Measurements from ENCODE around the gene ME3.
"Not testable (repeated sequence)": the region's sequence is repeated elsewhere in the genome, so short reads cannot be mapped to it uniquely, and the experiment has no call there.

The ME3 gene

DNA sequence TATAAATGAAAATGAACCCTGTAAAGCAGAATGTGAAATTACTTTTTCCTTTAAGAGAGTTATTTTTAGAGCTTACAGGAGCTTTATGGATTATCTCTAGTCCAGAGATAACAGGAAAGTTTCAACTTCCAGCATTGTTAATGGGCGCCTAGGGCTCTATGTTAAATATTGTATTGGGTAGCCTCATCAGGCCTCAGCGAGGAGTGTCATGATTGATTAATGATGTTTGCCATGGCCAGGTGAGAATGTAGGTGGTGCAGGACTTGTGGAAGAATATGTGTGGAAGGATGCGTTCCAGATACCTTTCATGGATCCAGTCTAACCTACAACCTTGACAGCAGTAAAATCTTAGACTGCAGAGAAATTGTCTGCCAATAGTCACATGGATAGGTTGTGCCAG lies 50.6 kb downstream of the ME3 start:
- DNase-seq (ENCODE audit: low spot score), result no peak

DNA sequence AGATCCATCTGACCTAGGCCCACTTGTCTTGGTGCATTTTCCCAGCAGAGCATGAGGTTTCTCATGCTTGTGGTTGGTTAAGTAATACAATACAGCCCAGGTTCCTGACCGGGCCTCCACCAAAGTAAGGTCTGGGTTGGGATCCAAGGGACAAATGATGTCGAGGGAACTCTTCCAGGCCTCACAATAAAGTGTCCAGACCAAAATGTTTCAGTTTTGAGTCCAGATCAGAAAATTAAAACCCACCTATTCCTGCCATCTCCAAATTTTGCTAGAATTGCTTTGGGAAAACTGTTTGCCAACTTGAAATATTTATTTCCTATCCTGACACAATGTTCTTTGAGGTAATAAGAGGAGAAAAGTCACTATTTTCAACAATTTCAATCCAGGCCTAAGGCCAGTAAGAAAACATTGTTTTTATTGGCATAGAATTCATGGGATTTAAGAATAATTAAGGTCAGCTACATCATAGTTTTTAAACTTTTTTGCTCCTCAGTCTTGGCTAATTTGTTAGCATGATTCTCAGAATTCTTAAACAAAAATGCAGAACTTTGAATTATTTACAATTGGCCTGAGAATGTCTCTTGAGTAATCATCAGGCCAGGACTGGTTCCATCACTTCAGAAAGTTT lies 51.4 kb downstream of the ME3 start:
- peak; percentile 67 for DNase-seq (ENCODE audit: low spot score)

DNA sequence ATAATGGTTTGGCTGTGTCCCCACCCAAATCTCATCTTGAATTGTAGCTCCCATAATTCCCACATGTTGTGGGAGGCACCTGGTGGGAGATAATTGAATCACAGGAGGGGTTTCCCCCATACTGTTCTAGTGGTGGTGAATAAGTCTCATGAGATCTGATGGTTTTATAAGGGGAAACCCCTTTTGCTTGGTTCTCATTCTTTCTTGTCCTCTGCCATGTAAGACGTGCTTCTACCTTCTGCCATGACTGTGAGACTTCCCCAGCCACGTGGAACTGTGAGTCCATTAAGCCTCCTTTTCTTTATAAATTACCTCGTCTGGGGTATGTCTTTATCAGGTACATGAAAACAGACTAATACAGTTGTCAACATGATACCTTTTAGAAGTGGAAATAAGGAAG lies 53.0 kb downstream of the ME3 start:
- not testable (repeated sequence) for DNase-seq (ENCODE audit: low spot score)

DNA sequence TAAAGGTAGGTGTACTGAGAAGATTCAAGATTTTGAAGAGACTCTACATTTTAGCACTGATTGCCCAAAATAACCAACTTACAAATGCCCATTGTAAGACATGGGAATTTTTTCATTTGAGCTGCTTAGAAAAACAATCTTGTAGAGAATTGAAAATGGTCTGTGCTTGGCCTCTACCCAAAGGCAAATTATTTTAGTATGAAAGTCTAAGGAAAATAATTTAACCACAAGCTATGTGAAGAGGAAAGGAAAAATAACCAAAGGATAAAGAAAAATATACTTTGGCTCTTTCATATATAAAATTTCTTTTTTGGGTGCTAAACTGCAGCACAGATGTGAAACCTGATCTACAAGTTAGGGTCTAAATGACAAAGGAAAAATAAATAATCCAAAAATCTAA lies 54.9 kb downstream of the ME3 start:
- DNase-seq (ENCODE audit: low spot score), result no peak

DNA sequence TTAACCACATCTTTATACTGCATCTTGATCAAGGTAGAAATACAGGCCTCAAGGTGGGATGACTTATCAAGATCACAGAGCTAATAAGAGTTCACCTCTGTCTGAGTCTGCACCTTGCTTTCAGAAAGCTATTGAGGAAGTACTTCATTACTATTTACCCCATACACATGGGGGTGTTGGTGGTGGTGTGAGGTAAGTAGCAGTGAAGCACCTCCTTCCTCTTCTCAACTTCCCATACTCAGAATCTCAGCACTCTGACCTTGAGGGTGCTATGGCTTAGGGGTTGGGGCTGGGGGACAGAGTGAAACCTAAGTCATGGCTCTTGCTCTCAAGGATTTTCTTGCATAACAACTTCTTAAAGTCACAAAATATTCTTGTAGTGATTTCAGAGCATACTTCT lies 56.9 kb downstream of the ME3 start:
- DNase-seq (ENCODE audit: low spot score), result no peak

DNA sequence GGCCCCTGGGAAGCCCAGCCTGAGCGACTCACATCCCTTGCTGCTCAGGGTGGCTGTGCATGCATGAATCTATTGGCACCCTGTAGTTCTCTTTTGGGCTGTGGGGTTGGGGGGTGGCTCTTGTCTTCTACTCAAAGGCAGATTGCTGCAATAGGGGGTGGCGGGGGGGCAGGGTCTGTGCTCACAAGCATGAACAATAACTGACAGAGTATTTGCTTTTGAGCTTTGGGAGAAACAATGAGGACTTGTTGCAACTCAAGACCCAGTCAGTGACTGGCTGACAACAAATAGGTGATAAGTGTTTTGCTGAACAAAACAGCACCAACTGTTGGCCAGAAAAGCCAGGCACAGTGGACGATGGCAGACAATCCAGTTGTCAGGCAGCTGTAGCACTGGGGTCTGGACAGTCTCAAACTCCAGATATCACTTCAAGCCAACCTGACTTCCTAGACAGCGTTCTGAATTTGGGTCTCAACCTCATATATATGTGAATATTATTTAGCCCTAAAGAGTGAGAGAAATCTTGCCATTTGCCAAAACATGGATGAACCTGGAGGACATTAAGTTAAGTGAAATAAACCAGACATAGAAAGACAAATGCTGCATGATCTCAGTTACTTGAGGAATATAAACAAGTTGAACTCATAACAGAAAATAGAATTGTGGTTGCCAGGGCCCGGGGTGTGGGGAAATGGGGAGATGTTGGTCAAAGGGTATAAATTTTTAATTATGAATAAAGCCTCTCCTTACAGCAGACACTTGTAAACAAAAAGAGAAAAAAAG lies 61.7 kb downstream of the ME3 start:
- DNase-seq (ENCODE audit: low spot score), result no peak

DNA sequence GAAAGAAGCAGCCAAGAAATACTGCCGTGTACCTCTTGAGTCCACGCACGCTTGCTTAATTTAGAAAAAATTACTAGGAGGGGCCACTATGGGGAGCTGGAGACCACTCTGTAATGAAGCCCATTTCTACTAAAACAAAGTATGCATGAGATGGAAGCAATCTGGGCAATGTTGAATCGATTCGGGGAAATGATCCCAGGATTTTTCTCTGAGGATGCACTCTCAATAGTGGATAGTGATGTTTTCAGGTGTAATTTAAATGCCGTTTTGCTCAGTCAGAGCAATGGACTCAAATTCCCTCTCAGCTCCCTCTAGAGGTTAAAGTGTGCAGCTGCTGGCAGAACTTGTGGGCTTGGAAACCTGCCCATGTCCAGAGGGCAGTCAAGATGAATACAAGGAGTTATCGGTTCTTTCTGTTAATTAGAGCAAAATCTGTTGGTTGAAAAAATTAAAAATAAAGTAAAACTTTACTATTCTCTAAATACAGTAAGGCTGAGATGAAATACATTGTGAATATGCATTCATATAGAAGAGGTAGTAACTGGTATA lies 64.1 kb downstream of the ME3 start:
- DNase-seq (ENCODE audit: low spot score), result peak; percentile 64

DNA sequence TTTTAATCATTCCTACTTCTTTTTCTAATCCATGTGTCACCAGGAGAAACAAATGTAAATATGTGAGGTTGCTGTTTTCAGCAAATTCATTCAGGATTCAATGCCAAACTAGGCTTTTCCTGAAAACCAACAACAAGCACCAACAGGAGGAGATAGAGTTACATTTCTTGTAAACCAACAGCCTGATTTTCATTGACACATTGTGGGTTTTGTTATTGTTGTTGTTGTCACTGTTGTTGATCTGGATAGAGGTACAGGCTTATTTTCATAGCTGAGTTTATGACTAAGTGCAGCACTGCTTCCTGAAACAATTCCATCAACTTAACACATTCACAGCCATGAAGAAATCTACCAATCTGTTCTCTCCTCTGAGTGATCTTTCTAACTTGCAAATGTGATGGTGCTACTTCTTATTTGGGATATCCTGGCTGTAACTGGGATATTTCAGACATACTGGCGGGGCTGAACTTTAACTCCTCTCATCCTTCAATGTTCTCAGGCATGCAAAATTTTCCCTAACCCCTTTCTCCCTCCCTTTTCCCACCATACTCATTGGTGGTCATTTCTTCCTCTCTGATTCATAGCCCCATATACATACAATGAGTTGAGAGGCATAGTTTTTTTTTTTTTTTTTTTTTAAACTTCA lies 65.5 kb downstream of the ME3 start:
- DNase-seq (ENCODE audit: low spot score), result no peak

DNA sequence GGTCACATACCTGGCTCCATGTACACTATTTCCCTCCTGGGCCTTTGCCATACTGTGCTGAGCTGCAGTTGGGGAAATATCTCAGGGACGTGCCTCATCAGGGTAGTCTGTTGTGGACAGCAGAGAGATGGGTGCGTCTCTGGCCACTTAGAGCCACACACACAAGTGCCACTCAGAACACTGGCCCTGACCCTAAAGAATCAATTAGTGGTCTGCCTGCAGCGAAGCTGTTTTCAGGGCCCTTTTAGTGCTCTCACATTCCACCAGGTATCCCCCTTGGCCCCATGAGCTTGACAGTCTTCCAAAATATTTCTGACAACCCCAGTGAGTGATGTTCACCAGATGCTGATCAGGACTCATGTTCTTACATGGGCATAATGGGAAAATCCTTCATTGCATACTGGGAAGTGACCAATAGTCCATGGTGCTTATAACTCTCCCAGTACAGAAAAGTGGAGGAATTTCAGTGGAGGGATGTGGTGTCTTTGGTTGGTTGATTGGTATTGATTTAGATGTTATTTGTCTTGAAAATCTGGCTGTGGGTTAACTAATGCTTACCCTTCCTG lies 66.1 kb downstream of the ME3 start:
- DNase-seq (ENCODE audit: low spot score), result no peak

DNA sequence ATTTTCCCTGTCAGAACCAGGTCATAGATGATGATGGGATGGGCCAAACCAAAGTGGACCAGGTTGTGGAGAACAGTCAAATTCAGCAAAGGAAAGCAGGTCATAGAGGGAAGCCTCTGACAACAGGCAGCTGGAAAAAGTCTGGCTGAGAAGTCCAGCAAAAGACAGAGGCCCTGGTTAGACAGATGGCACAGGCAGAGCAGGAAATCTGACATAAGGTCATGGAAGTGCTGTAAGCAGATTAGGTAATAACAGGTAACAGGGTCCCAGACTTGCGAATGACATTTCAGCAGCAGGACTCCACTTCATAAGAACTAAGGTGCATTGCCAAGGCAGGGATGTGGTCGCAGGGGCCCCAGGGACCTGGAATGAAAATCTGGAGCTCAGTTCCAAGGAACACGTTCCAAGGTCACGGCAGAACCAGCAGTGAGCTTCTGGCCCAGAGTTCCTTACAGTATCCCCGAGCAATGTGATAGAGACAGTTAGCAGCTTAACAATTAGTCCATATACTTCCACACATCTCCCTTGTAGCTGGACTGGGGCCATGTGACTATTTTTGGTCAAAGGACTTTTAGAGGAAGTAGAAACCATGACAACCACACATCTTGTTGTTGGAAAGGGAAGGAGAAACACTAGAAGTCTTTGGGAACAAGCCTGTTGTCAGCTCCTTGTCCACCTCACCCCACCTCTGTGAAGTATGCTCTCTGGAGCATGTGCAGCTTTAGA lies 75.4 kb downstream of the ME3 start:
- no peak for DNase-seq (ENCODE audit: low spot score)

DNA sequence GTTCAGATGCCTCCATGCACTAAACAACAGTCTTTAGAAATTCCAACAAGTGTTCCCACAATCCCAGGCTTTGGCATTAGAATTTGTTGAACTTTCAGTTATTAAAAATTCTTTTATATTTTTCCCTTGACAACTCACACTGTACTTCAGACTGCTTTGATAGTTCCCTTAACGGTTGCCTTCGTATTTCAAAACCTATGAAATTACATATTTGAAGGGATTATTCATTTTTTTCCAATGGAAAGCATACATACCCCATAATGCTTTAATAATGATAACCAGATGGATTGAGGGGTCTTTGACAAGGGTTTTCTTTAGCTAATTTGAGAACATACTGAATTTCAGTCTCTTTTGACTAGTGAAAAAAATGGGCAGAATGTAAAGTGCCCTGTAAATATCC lies 76.5 kb downstream of the ME3 start:
- no peak for DNase-seq (ENCODE audit: low spot score)

DNA sequence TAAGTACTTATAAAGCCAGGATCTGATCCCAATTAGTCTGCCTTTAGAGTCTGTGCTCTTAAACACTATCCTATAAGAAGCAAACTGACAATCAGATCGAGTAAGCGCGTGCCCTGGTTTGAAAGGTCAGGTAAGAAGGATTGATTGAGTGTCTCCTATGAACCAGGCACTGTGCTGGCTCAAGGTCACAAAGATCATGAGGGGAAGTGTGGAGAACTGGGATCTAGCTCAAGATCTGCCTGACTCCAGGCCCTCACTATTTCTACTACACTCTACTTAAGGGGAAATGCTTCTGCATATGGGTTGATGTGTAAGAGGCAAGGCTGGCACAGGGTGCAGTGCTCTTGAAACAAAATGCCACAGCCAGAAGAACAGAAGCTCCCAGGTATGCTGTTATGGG lies 77.0 kb downstream of the ME3 start:
- no peak for DNase-seq (ENCODE audit: low spot score)

DNA sequence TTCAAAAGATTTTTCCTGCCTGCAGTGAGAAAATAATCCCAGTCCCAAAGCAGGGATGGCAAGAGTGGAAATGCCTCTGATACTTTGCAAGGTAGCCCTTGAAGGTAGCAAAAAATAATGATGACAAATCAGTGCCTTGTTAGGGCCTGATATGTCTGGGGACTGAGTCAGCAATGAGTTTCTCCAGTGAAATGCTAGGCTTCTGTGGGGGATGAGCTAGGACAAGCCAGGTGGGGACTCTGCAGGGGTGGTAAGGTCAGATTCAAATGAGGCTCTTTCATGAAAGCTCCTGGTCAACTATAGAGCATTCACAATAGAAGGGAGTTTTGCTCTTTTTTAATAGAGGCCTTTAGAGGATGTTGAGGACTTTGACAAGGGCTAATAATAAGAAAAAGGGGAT lies 77.7 kb downstream of the ME3 start:
- no peak for DNase-seq (ENCODE audit: low spot score)

DNA sequence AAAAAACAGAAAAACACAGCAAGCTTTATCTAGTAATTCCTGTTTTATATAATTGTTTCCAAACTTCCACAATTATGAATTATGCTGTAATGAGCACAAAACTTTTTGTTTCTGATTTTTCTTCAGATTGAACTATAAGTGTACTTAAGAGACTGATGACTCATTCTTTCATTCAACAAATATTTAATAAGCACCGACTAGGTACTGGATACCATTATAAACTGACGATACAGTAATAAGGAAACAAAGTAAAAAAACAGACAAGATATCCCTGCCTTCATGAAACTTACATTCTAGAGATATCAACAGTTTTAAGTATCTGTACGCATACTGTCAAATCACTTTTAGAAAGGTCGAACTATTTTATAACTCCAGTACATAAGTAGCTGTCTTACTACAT lies 78.6 kb downstream of the ME3 start:
- no peak for DNase-seq (ENCODE audit: low spot score)

DNA sequence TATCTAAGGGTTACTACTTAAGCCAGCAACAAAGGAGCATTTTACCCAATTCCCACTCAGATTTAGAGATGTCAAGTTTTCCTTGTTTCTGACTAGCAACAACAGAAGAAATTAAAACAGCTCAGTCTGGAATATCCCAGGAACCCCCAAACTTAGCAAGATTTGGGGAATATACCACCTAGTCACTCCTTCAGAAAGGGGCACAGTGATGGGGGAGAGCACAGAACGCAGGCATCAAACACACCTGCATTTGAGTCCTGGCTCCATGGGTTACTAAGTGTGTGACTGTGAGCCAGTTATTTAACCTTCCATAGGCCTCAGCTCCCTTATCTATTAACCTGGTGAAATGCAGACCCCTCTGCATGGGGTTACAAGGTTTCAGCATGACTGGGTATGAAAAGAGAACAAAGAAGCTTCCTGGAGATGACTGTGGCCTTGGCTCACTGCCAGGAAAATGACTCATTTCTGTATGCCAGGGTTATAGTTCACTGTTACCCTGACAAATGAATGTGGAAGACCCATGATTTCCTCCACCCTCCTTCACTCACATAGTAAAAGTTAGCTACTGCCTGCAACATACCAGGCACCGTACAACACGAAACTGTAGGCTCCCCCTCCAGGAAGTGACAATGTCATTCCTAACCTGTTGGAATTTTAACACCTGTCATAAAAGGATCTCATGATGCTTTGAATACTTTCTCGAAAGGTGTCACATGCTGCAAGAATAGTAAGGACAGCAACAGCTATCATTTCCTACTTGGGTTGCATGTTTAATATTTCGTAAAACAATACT lies 79.6 kb downstream of the ME3 start:
- peak; percentile 37 for DNase-seq (ENCODE audit: low spot score)

DNA sequence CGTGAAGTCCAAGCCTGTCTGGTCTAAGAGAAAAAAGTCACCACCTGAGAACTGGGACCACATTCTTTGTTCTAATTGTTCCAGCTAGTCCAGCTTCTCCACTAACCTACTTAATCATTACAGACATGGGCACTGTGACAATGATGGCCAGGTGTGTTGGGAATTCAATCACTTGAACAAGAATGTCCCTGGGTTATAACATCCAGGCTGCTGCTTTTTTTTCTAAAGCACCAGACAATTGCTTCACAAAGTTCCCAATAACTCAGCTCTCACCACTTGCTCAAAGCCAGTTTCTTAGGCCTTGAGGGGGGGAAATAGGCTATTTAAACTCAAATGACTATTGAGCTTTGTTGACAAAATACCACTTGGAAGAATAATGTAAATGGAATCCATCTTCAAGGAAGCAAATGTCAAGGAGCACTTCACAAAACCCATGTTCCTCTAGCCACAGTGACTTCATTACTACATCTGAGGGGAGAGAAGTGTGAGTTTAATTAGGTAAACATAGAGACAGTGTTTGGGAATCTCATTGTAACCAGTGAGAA lies 80.3 kb downstream of the ME3 start:
- peak; percentile 14 for DNase-seq (ENCODE audit: low spot score)

DNA sequence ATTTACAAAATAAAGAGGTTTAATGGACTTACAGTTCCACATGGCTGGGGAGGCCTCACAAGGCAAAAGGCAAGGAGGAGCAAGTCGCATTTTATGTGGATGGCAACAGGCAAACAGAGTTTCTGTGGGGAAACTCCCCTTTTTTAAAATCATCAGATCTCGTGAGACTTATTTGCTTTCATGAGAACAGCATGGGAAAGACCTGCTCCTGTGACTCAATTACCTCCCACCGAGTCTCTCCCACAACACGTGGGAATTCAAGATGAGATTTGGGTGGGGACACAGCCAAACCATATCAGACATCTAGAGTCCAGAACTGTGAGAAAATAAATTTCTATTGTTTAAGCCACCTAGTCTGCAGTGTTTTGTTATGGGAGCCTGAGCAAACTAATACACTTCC lies 80.8 kb downstream of the ME3 start:
- no peak for DNase-seq (ENCODE audit: low spot score)

DNA sequence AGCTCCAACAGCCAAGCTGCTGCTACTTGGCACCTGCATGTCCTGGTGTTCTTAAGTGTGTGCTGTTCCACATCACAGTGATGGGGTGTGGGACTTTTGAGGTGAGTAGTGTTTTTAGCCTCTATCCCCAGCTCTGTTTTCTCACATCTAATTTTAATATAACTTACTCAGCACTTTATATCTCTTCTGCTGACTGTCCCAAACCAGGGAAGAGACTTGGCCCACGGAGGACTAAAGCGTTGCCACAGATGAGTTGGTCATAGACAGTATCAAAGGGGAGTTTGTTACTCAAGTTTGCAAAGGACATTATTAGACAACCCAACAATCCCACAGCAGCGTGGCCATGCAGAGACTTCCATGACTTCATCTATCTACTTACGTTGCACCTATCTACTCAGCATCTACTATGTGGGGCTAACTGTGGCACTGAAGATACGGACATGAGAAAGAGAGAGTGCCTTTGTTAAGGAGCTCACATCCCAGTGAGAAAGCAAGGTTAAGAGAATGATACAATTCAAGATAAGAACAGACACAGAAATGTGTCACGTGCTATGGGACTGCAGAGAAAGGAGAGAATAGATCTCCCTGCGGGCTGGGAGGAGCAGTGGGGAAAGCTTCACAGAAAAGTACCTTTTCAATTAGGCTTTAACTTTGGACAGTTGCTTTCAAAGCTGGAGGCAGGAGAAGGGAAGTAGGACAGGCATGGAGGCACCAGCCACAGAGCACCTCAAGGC lies 82.4 kb downstream of the ME3 start:
- no peak for DNase-seq (ENCODE audit: low spot score)

DNA sequence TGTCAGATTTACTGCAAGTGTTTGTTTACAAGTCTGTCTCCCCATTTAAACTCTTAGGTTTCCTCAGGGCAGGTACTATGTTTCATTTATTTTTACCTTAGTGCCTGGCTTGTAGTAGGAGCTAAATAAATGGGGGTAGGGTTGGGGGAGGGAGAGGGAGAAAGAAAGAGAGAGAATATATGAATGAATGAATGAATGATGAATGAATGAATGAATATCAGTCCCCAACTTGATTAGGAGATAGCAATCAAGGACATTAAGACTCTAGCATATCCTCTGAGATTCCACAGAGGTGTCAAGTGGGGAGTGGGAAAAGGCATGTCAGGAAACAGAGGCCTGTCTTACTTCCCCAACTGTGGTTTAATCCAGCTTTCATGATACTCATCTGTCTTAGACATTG lies 83.2 kb downstream of the ME3 start:
- DNase-seq (ENCODE audit: low spot score), result no peak

DNA sequence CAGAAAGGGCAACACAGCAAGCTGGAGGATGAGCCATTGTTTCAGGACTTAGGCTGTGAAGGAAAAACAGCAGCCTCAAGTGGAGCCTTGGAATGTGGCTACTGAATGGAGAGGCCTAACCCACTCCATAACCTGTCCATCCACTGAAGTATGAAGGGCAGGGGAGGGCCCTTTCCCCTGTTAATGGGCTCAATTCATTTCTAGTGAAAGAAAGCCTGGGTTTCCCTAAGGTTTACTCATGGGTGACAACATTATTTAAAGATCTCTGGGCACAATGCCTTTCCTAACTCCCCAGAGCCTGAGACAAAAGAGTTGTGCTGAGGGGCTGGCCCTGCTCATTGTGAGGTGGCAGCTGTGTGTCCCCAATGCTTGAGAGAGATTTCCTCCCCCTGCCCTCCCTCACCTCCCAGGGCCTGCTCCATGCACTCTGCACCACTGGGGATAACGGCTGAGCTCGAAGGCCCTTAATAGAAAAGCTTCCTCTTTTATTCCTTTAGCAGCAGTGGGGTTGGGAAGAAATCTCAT lies 83.8 kb downstream of the ME3 start:
- no peak for DNase-seq (ENCODE audit: low spot score)

Measured in AG20443 (cell line).